Measurements from ENCODE around the gene PCF11.

GRCh38 chr11:83222499-83222898, 65.6 kb downstream of the PCF11 start:
- TF ChIP-seq, protein P1, sequence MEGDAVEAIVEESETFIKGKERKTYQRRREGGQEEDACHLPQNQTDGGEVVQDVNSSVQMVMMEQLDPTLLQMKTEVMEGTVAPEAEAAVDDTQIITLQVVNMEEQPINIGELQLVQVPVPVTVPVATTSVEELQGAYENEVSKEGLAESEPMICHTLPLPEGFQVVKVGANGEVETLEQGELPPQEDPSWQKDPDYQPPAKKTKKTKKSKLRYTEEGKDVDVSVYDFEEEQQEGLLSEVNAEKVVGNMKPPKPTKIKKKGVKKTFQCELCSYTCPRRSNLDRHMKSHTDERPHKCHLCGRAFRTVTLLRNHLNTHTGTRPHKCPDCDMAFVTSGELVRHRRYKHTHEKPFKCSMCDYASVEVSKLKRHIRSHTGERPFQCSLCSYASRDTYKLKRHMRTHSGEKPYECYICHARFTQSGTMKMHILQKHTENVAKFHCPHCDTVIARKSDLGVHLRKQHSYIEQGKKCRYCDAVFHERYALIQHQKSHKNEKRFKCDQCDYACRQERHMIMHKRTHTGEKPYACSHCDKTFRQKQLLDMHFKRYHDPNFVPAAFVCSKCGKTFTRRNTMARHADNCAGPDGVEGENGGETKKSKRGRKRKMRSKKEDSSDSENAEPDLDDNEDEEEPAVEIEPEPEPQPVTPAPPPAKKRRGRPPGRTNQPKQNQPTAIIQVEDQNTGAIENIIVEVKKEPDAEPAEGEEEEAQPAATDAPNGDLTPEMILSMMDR (IDR thresholded peaks at IDR 0.05), result no peak
- TF ChIP-seq POLR2A (IDR thresholded peaks at IDR 0.05), result no peak

Data from sigmoid colon (tissue), 3 donors.